K562 (cell line): ENCODE results near the gene WDR35. TPM values are rescaled to one million over a fixed set of nuclear protein-coding genes. Genes with fewer than 3 reads are reported as not detected.

ENCODE experiments used
- ATAC-seq: fragments of 200-7000 bp; cut with Tn5 transposase; 3 replicates; pipeline ENCODE4 v1.9.1; 2020; ENCODE audit warnings: moderate library complexity
- BruUV-seq: library from RNA; stranded (reverse); fragments of 400-500 nt; replicated peaks from 2 replicates; lab custom pipeline; 2021; lab: Mats Ljungman, UMichigan
- CTCF ChIA-PET: fragments of 300-600 bp; formaldehyde crosslinking; extraction: SDS; loops from one replicate; lab custom pipeline; 2021; ENCODE audit warnings: low intra/inter-chr PET ratio; lab: Yijun Ruan, JAX
- POLR2A ChIA-PET: fragments of 300-600, 350-650 bp; sonication (Branson Sonifier 250); formaldehyde crosslinking; extraction: SDS; loops from one replicate; lab custom pipeline; 2021; ENCODE audit warnings: antibody characterized with exemption, inconsistent platforms; lab: Yijun Ruan, JAX
- DNase-seq, 4 experiments: peaks; one replicate each; pipeline versions ENCODE4 v3.0.0 to v3.0.0-alpha.2; 2011 to 2018; ENCODE audit warnings: low spot score in 3 of 4, mixed read lengths in 3 of 4; ENCODE audit errors: extremely low read depth in 1 of 4
- FAIRE-seq: peaks from 2 replicates; lab custom pipeline; 2011; peaks lifted over from hg19 to GRCh38; lab: Jason Lieb, UNC
- H2AFZ ChIP-seq: 2 replicates; pipeline ENCODE4 v1.6.0; 2011; ENCODE audit warnings: low read depth, low read length, control low read depth, inconsistent platforms
- H3K27ac ChIP-seq: fragments of 200-600 bp; 3 replicates; pipeline ENCODE4 v1.8.0; 2011; ENCODE audit warnings: low read depth, mild to moderate bottlenecking, control low read depth, inconsistent platforms, low read length, moderate library complexity, mixed read lengths; ENCODE audit errors: extremely low read depth
- H3K27me3 ChIP-seq, 2 experiments: fragments of 300-600 bp in 1 of 2; 2 replicates in 1 of 2; 3 replicates in 1 of 2; pipeline versions ENCODE4 v1.6.0 to v1.8.0; 2011; ENCODE audit warnings: inconsistent platforms in 2 of 2, low read length in 2 of 2, mild to moderate bottlenecking in 1 of 2, mixed read lengths in 1 of 2, moderate library complexity in 1 of 2; ENCODE audit not compliant: control insufficient read depth in 2 of 2, insufficient read depth in 2 of 2
- H3K36me3 ChIP-seq: fragments of 300-600 bp; 3 replicates; pipeline ENCODE4 v1.8.0; 2011; ENCODE audit warnings: mild to moderate bottlenecking, low read length, inconsistent platforms; ENCODE audit not compliant: control insufficient read depth, insufficient read depth
- H3K4me1 ChIP-seq, 2 experiments: fragments of 200-600 bp in 1 of 2; replicated peaks in 1 of 2; 2 replicates in 1 of 2; 3 replicates in 1 of 2; pipeline versions ENCODE4 v1.5.1 to v1.8.0; 2011; ENCODE audit warnings: inconsistent platforms in 2 of 2, low read length in 2 of 2, mild to moderate bottlenecking in 1 of 2, mixed read lengths in 1 of 2, moderate library complexity in 1 of 2; ENCODE audit not compliant: control insufficient read depth in 2 of 2, insufficient read depth in 2 of 2
- H3K4me2 ChIP-seq: 2 replicates; pipeline ENCODE4 v1.6.1; 2011; ENCODE audit warnings: low read length, control low read depth, inconsistent platforms, mixed read lengths; ENCODE audit not compliant: insufficient read depth
- H3K4me3 ChIP-seq: fragments of 200-600 bp; sonication (generic), shearing (Covaris generic); 2 replicates; pipeline ENCODE4 v1.5.1; 2016; ENCODE audit warnings: control low read depth, inconsistent platforms
- H3K79me2 ChIP-seq: fragments of 200-600 bp; 3 replicates; pipeline ENCODE4 v1.8.0; 2011; ENCODE audit warnings: low read length, inconsistent platforms; ENCODE audit not compliant: control insufficient read depth, insufficient read depth
- H3K9ac ChIP-seq, 2 experiments: 2 replicates each; pipeline versions ENCODE4 v1.6.0 to v1.6.1; 2011; ENCODE audit warnings: low read depth in 2 of 2, low read length in 2 of 2, control low read depth in 1 of 2, inconsistent platforms in 1 of 2, mild to moderate bottlenecking in 1 of 2, mixed read lengths in 1 of 2; ENCODE audit not compliant: insufficient read depth in 1 of 2
- H3K9me1 ChIP-seq: one replicate; pipeline ENCODE4 v1.6.0; 2011; ENCODE audit warnings: inconsistent platforms, mild to moderate bottlenecking, low read length, moderate library complexity; ENCODE audit not compliant: control insufficient read depth, insufficient read depth
- H3K9me3 ChIP-seq: replicated peaks from 2 replicates; pipeline ENCODE4 v1.5.1; 2011; ENCODE audit warnings: low read depth, low read length, inconsistent platforms; ENCODE audit not compliant: control insufficient read depth, insufficient read depth
- H4K20me1 ChIP-seq: replicated peaks from 2 replicates; pipeline ENCODE4 v1.6.1; 2011; ENCODE audit warnings: low read length, inconsistent platforms, mixed read lengths; ENCODE audit not compliant: control insufficient read depth, insufficient read depth
- ADNP ChIP-seq: fragments of 200-800 bp; sonication (Bioruptor generic); IDR thresholded peaks from 2 replicates; pipeline ENCODE4 v1.6.1; 2016; ENCODE audit warnings: missing genetic modification characterization, missing compliant biosample characterization
- ARID1B ChIP-seq: fragments of 450-650 bp; IDR thresholded peaks from 2 replicates; pipeline ENCODE4 v1.6.1; 2016; ENCODE audit warnings: antibody characterized with exemption, mild to moderate bottlenecking, inconsistent platforms
- FOXK1 ChIP-seq: sonication (generic); formaldehyde crosslinking; IDR thresholded peaks from 2 replicates; pipeline ENCODE4 v1.8.0; 2022; ENCODE audit warnings: missing genetic modification reagents, mild to moderate bottlenecking, borderline replicate concordance
- KAT7 ChIP-seq: sonication (generic); formaldehyde crosslinking; IDR thresholded peaks from 2 replicates; pipeline ENCODE4 v1.8.0; 2022; ENCODE audit warnings: missing genetic modification reagents, mild to moderate bottlenecking, borderline replicate concordance
- PTRF ChIP-seq: fragments of 450-650 bp; IDR thresholded peaks from 2 replicates; pipeline ENCODE4 v1.6.1; 2016; ENCODE audit warnings: mild to moderate bottlenecking, missing genetic modification characterization, missing compliant biosample characterization
- RAD21 ChIP-seq, 2 experiments: fragments of 250-450 bp in 1 of 2; fragments of 450-650 bp in 1 of 2; sonication (Bioruptor Pico) in 1 of 2; formaldehyde crosslinking in 1 of 2; IDR thresholded peaks in 1 of 2; conservative IDR thresholded peaks in 1 of 2; 2 replicates each; pipeline versions ENCODE4 v1.4.0 to v1.8.0; 2020 to 2022; ENCODE audit warnings: mild to moderate bottlenecking in 2 of 2, moderate library complexity in 1 of 2
- SMARCA5 ChIP-seq: fragments of 450-650 bp; IDR thresholded peaks from 2 replicates; pipeline ENCODE4 v1.6.1; 2016
- TFAM ChIP-seq: fragments of 250-450 bp; sonication (Bioruptor Pico); conservative IDR thresholded peaks from 2 replicates; pipeline ENCODE4 v1.5.0; 2021; ENCODE audit warnings: mild to moderate bottlenecking, moderate library complexity
- ZBTB34 ChIP-seq: fragments of 250-450 bp; sonication (Bioruptor Pico); IDR thresholded peaks from 2 replicates; pipeline ENCODE4 v1.8.0; 2021; ENCODE audit warnings: mild to moderate bottlenecking, moderate library complexity
- ZNF174 ChIP-seq: fragments of 250-450 bp; sonication (Bioruptor Pico); IDR thresholded peaks from 2 replicates; pipeline ENCODE4 v1.4.0; 2020; ENCODE audit warnings: mild to moderate bottlenecking
- ZNF584 ChIP-seq: fragments of 200-800 bp; sonication (Bioruptor generic); IDR thresholded peaks from 2 replicates; pipeline ENCODE4 v1.6.1; 2016; ENCODE audit warnings: low read depth, mild to moderate bottlenecking, missing genetic modification characterization, missing compliant biosample characterization
- ZNF609 ChIP-seq: sonication (generic); formaldehyde crosslinking; IDR thresholded peaks from 2 replicates; pipeline ENCODE4 v1.8.1; 2023; ENCODE audit warnings: missing genetic modification reagents, mild to moderate bottlenecking, borderline replicate concordance
- ZSCAN32 ChIP-seq: fragments of 450-650 bp; formaldehyde crosslinking; IDR thresholded peaks from 2 replicates; pipeline ENCODE4 v1.4.0; 2020; ENCODE audit warnings: mild to moderate bottlenecking, moderate library complexity
- WGBS: fragments of 100-300 bp; shearing (Covaris generic); methylation state at CpG from one replicate; pipeline ENCODE4 v1.1.6; 2016; ENCODE audit warnings: low coverage, mixed read lengths; ENCODE audit not compliant: insufficient coverage; ENCODE audit errors: missing lambda C conversion rate; 5-methylcytosine and 5-hydroxymethylcytosine counted together
- in situ Hi-C: fragments of 300-500 bp; cut with MboI; formaldehyde crosslinking; loops from 4 replicates; pipeline ENCODE4 v1.15.0; 2018; ENCODE audit warnings: inconsistent platforms, mixed read lengths
- intact Hi-C: fragments of 100-400 bp; cut with micrococcal nuclease; formaldehyde crosslinking; loops from 2 replicates; pipeline ENCODE4 v1.14.2; 2022
- polyA plus RNA-seq, 8 experiments: library from polyadenylated mRNA; depleted of rRNA in 4 of 8; stranded (reverse) in 5 of 8; unstranded in 3 of 8; fragments of >200 nt; fragmentation: Nextera tagmentation in 2 of 8; fragmentation: Illumina TruSeq in 1 of 8; extraction: Ambion mirVana in 2 of 8; extraction: Trizol in 1 of 8; gene quantifications; 2 replicates each; pipeline versions ENCODE4 v1.2.1 to v1.2.3, GENCODE V29; 2011 to 2014; ENCODE audit warnings: inconsistent platforms in 1 of 8, missing spikeins in 1 of 8
- total RNA-seq, 7 experiments: library from RNA; depleted of rRNA in 6 of 7; stranded (reverse); fragments of >200 nt in 6 of 7; fragmentation: Illumina TruSeq in 2 of 7; extraction: Trizol in 2 of 7; gene quantifications; 2 replicates each; pipeline versions ENCODE4 v1.2.1 to v1.2.3, GENCODE V29; 2011 to 2021; ENCODE audit warnings: low replicate concordance in 1 of 7

The WDR35 gene
- total and polyA plus RNA-seq, 9 of the 15 experiments (the other 6 are each of a cell fraction or from before 2014, with no cell fraction given) = 3.3 to 13.1 (median 8.0) TPM

- CTCF ChIA-PET = interaction anchor here (0.7 to 2.2 kb wide), 2 partner anchors 1342 to 1712 kb away, joined by 3 to 8 read pairs; no protein-coding TSS in a partner anchor
- Histone ChIP-seq H3K4me3 (no peak overlapping the region), H3K9me1 (no peaks in the 10 kb centered on the region), H3K36me3 (no peaks in the 10 kb centered on the region), H4K20me1 (0 out of 2 replicates have a peak, but pooled peaks cover 3% of the 10 kb centered on the region), H3K9ac (no peak overlapping the region), H3K4me1 (peaks cover 4 to 8% of the 10 kb centered on the region in 2 experiments; a peak in 3 of 5 replicates), H2AFZ (no peak overlapping the region), H3K4me2 (no peak overlapping the region), H3K27ac (no peak overlapping the region), H3K27me3 (peaks cover 31 to 56% of the 10 kb centered on the region in 2 experiments), H3K9me3 (no peaks in the 10 kb centered on the region), H3K79me2 (no peaks in the 10 kb centered on the region)
- FAIRE-seq (no peak), DNase-seq (no peak), ATAC-seq (no peak)
- intact Hi-C loops = loop anchor here (2.0 to 10.0 kb wide), 8 partner anchors 95 to 1465 kb away; no protein-coding TSS in a partner anchor
- WGBS = 0% methylated on average over 1 of the region's 1 CpG
- in situ Hi-C loops = loop anchor here (5.0 to 25.0 kb wide), 4 partner anchors 507 to 1430 kb away; partner anchors contain the start of gene OSR1
- TF ChIP-seq KAT7 (CRISPR knock-in tag) (no peak), ADNP (tag) (no peak), TFAM (CRISPR knock-in tag) (no peak), SMARCA5 (no peak), ZNF609 (CRISPR knock-in tag) (no peak), ZSCAN32 (CRISPR knock-in tag) (no peak), RAD21 (CRISPR knock-in tag; conservative IDR thresholded peaks at IDR 0.05 in 1 of 2, IDR thresholded peaks at IDR 0.05 in 1 of 2) (no peak), ARID1B (no peak), ZBTB34 (CRISPR knock-in tag) (no peak), FOXK1 (CRISPR knock-in tag) (no peak), ZNF174 (no peak), ZNF584 (CRISPR knock-in tag) (no peak), PTRF (tag) (no peak)
- no TSS peak for BruUV-seq
- POLR2A ChIA-PET = no interaction called here
Measured at GRCh38 chr2:19861813-19862212, 128.1 kb downstream of the WDR35 start.
